ENCODE data around the gene CASP5.
"Not testable (repeated sequence)": the region's sequence is repeated elsewhere in the genome, so short reads cannot be mapped to it uniquely, and the experiment has no call there.

CASP5 gene

DNA sequence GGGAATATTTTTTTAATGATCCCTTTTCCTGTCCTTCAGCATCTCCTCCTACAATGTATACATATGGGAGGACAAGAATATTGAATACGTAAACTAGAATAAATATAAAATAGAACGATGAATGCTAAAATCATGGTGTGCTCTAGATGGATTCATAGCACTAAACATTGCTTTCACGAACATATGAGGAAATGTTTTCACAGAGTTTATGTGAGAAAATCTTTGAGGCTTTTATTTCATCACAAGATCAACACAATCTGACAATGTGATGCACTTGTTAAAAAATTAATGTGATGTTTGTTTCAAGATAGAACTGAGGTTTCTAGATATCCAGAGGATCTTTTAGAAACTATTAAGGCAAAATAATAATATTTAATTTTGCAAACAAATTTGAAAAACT is 19.2 kb upstream of the CASP5 start:
- Histone ChIP-seq H3K27me3 (ENCODE audit: low read depth, low read length) (no peaks in the 10 kb centered on the region), H3K4me2 (ENCODE audit: low read length) (no peak overlapping the region)
- TF ChIP-seq EZH2phosphoT487 (IDR thresholded peaks at IDR 0.05; ENCODE audit: low read depth) = no peak
- TF ChIP-seq, protein P1, sequence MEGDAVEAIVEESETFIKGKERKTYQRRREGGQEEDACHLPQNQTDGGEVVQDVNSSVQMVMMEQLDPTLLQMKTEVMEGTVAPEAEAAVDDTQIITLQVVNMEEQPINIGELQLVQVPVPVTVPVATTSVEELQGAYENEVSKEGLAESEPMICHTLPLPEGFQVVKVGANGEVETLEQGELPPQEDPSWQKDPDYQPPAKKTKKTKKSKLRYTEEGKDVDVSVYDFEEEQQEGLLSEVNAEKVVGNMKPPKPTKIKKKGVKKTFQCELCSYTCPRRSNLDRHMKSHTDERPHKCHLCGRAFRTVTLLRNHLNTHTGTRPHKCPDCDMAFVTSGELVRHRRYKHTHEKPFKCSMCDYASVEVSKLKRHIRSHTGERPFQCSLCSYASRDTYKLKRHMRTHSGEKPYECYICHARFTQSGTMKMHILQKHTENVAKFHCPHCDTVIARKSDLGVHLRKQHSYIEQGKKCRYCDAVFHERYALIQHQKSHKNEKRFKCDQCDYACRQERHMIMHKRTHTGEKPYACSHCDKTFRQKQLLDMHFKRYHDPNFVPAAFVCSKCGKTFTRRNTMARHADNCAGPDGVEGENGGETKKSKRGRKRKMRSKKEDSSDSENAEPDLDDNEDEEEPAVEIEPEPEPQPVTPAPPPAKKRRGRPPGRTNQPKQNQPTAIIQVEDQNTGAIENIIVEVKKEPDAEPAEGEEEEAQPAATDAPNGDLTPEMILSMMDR (IDR thresholded peaks at IDR 0.05; ENCODE audit: low read depth, low read length) = no peak

DNA sequence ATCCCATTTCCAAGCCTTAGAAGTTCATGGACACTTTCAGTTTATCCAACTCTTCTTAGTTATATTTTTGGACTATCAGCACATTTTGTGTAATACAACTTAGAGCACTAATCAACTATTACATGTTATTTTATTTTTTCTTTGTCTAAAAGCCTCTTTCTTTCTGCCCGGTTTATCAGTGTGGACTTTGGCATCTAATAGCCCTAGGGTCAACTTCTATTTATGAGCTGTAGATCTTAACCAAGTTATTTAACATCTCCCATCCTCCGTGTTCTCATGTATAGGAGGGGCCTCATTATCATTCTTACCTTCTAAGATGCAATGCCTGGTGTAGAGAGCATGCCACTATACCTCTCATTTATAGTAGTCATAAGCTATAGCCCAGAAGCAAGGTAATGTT is 17.7 kb upstream of the CASP5 start:
- no peaks in the 10 kb centered on the region for H3K27me3 ChIP-seq (ENCODE audit: low read depth, low read length)
- no peak overlapping the region for H3K4me2 ChIP-seq (ENCODE audit: low read length)
- H3K4me3 ChIP-seq (ENCODE audit: low read length) = no peak overlapping the region
- no peaks in the 10 kb centered on the region for H4K20me1 ChIP-seq (ENCODE audit: insufficient read depth, low read length)
- no peaks in the 10 kb centered on the region for H3K36me3 ChIP-seq (replicated peaks; ENCODE audit: low read depth, low read length)
- no peaks in the 10 kb centered on the region for H3K9me3 ChIP-seq (ENCODE audit: insufficient read depth, low read length)
- H3K4me1 ChIP-seq (ENCODE audit: low read length) = peaks cover 9% of the 10 kb centered on the region
- H3K79me2 ChIP-seq (ENCODE audit: low read length) = no peaks in the 10 kb centered on the region
- TF ChIP-seq, protein P1 (IDR thresholded peaks at IDR 0.05; ENCODE audit: low read depth, low read length) = no peak
- no peak for TF ChIP-seq EZH2phosphoT487 (IDR thresholded peaks at IDR 0.05; ENCODE audit: low read depth)
- no peak overlapping the region for H3K9ac ChIP-seq (ENCODE audit: low read length)
- H2AFZ ChIP-seq (ENCODE audit: low read depth, low read length) = no peak overlapping the region
- H3K27ac ChIP-seq (ENCODE audit: low read length) = no peak overlapping the region

More for the DNA sequence above, 19.2 kb upstream of the CASP5 start:
- Histone ChIP-seq H2AFZ (ENCODE audit: low read depth, low read length) (no peak overlapping the region), H3K4me3 (ENCODE audit: low read length) (no peak overlapping the region), H3K27ac (ENCODE audit: low read length) (no peak overlapping the region), H3K4me1 (ENCODE audit: low read length) (peaks cover 9% of the 10 kb centered on the region), H3K9ac (ENCODE audit: low read length) (no peak overlapping the region), H3K9me3 (ENCODE audit: insufficient read depth, low read length) (no peaks in the 10 kb centered on the region), H4K20me1 (ENCODE audit: insufficient read depth, low read length) (no peaks in the 10 kb centered on the region), H3K36me3 (replicated peaks; ENCODE audit: low read depth, low read length) (no peaks in the 10 kb centered on the region), H3K79me2 (ENCODE audit: low read length) (no peaks in the 10 kb centered on the region)

DNA sequence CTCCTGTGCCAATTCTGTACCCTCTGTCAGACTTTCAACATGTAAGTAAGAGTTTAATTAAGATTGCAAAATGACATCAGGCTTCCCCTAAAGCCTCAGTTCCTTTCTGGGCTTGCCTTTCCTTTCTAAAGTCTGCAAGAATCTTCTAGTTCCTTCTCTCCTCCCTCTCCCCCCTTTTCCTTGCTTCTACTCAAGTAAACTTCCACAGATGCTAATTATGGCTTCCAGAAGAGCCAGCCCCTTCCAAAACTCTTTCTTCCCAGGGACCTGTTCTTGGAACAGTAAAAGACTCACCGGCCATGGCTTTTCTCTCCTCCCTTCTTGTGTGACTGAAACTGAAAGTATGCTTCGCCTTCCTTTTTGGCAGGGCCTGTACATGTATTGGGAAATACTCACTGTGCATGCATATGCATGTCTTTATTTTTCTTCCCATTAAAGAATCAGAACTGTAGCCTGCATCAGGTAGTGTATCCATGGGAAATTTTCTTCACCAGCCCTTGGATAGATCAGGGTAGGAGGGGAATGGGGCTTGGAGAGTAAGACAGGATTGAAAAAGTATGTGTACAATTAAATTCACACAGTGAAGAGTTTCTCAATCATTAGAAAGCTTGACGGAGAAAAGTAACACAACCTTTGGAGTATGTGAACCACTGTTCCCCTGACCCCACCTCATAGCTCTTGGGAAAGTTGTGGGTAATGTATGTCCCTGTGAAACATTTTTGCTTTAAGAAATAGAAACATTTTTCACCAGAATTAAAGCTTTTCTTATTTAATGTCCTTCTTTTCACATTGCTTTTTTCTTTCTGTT is 12.0 kb upstream of the CASP5 start, which contains the start of gene CASP1:
Gene CASP1, minus strand, starts transcription at position 332 of the 808 bp plus-strand sequence. Its CDS starts 31 bp downstream, at position 301.
- H4K20me1 ChIP-seq (ENCODE audit: insufficient read depth, low read length) = no peaks in the 10 kb centered on the region
- H3K4me1 ChIP-seq (ENCODE audit: low read length) = peaks cover 8% of the 10 kb centered on the region
- H3K27me3 ChIP-seq (ENCODE audit: low read depth, low read length) = no peaks in the 10 kb centered on the region
- no peaks in the 10 kb centered on the region for H3K9me3 ChIP-seq (ENCODE audit: insufficient read depth, low read length)
- no peaks in the 10 kb centered on the region for H3K79me2 ChIP-seq (ENCODE audit: low read length)
- H3K4me3 ChIP-seq (ENCODE audit: low read length) = peak within 1 kb of the TSS; percentile 56
- no peak within 1 kb of the TSS for H3K9ac ChIP-seq (ENCODE audit: low read length)
- peak within 1 kb of the TSS; percentile 68 for H3K4me2 ChIP-seq (ENCODE audit: low read length)
- TF ChIP-seq EZH2phosphoT487 (IDR thresholded peaks at IDR 0.05; ENCODE audit: low read depth) = no peak
- H3K27ac ChIP-seq (ENCODE audit: low read length) = no peak within 1 kb of the TSS
- peak within 1 kb of the TSS; percentile 74; the same call in 1 of the 2 replicates for H2AFZ ChIP-seq (ENCODE audit: low read depth, low read length)
- H3K36me3 ChIP-seq (replicated peaks; ENCODE audit: low read depth, low read length) = no peaks in the 10 kb centered on the region

DNA sequence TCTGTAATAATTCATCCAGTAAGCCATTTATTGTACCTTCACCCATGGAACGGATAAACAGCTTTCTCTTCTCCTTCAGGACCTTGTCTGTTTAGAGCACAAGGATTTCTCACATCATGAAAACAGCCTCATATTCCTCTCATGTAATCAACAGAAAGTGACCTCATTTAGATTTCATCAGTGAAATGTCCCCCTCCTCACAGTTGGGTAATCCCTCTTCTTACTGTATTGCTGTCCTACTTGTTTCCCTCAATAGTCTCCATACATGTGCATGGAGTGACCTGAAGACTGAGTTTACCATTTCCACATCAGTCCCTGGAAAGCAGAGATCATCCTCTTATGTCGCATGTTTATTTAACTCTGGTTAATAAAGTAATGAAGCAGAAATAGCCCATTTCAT is 11.4 kb upstream of the CASP5 start:
- not testable (repeated sequence) for H3K4me1 ChIP-seq (ENCODE audit: low read length); H3K4me3 ChIP-seq (ENCODE audit: low read length); H3K9ac ChIP-seq (ENCODE audit: low read length); H3K36me3 ChIP-seq (replicated peaks; ENCODE audit: low read depth, low read length); H4K20me1 ChIP-seq (ENCODE audit: insufficient read depth, low read length); H3K9me3 ChIP-seq (ENCODE audit: insufficient read depth, low read length); H3K79me2 ChIP-seq (ENCODE audit: low read length); H3K27ac ChIP-seq (ENCODE audit: low read length); H3K27me3 ChIP-seq (ENCODE audit: low read depth, low read length)
- H2AFZ ChIP-seq (ENCODE audit: low read depth, low read length) = peak overlapping the region; percentile 74; the same call in 1 of the 2 replicates
- peak overlapping the region; percentile 68; the same call in 1 of the 2 replicates for H3K4me2 ChIP-seq (ENCODE audit: low read length)

DNA sequence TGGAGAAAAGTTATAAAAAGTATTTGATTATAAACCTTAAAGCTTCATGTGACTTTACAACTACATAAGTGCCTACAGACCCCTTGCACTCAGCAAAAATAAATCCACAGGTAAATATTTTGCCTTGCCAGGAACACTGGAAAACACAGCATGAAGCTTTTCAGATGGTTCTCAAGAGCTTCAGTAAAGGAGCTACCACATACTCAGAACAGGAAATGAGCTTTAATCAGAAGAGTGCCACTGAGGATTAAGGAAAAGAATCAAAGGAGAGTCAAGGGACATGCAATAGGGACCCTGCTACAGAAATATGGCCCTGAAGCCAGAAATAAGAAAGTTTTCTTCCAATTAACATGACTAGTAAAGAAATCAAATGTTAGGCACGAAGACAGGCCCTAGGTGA is 10.8 kb upstream of the CASP5 start:
- no peaks in the 10 kb centered on the region for H3K27me3 ChIP-seq (ENCODE audit: low read depth, low read length)
- H3K4me1 ChIP-seq (ENCODE audit: low read length) = peaks cover 8% of the 10 kb centered on the region
- no peaks in the 10 kb centered on the region for H3K9me3 ChIP-seq (ENCODE audit: insufficient read depth, low read length)
- no peak overlapping the region for H3K9ac ChIP-seq (ENCODE audit: low read length)
- TF ChIP-seq EZH2phosphoT487 (IDR thresholded peaks at IDR 0.05; ENCODE audit: low read depth) = no peak
- TF ChIP-seq, protein P1 (IDR thresholded peaks at IDR 0.05; ENCODE audit: low read depth, low read length) = no peak
- H3K4me3 ChIP-seq (ENCODE audit: low read length) = no peak overlapping the region
- no peak overlapping the region for H2AFZ ChIP-seq (ENCODE audit: low read depth, low read length)
- H4K20me1 ChIP-seq (ENCODE audit: insufficient read depth, low read length) = no peaks in the 10 kb centered on the region
- H3K79me2 ChIP-seq (ENCODE audit: low read length) = no peaks in the 10 kb centered on the region
- no peaks in the 10 kb centered on the region for H3K36me3 ChIP-seq (replicated peaks; ENCODE audit: low read depth, low read length)
- no peak overlapping the region for H3K27ac ChIP-seq (ENCODE audit: low read length)
- H3K4me2 ChIP-seq (ENCODE audit: low read length) = no peak overlapping the region
